Activated naive CD8-positive, alpha-beta T cell treated with anti-CD3 and anti-CD28 coated beads for 36 hours (primary cell): Measurements from ENCODE around the gene RETN. TPM values are rescaled to one million over a fixed set of nuclear protein-coding genes. Genes with fewer than 3 reads are reported as not detected.

ENCODE experiments used
- DNase-seq: peaks from one replicate; pipeline ENCODE4 v3.0.0; 2021
- H3K27ac Mint-ChIP-seq: one replicate; pipeline ENCODE4 v1.8.0; 2022; ENCODE audit warnings: mild to moderate bottlenecking, moderate library complexity, mixed read lengths
- H3K27me3 Mint-ChIP-seq: one replicate; pipeline ENCODE4 v1.8.0; 2022; ENCODE audit warnings: mild to moderate bottlenecking, mixed read lengths
- H3K36me3 Mint-ChIP-seq: one replicate; pipeline ENCODE4 v1.8.0; 2021; ENCODE audit warnings: mild to moderate bottlenecking, mixed read lengths
- H3K4me1 Mint-ChIP-seq: one replicate; pipeline ENCODE4 v1.8.0; 2021; ENCODE audit warnings: mixed read lengths
- H3K4me3 Mint-ChIP-seq: one replicate; pipeline ENCODE4 v1.8.0; 2022; ENCODE audit warnings: mild to moderate bottlenecking, moderate library complexity, mixed read lengths
- H3K9me3 Mint-ChIP-seq: one replicate; pipeline ENCODE4 v1.8.0; 2022; ENCODE audit warnings: mixed read lengths
- total RNA-seq, 2 experiments: library from RNA; stranded (reverse); gene quantifications; one replicate each; pipeline ENCODE4 v1.2.3, GENCODE V29; 2021

The RETN gene
- total RNA-seq, 2 experiments from 2014 or later: not detected

DNA sequence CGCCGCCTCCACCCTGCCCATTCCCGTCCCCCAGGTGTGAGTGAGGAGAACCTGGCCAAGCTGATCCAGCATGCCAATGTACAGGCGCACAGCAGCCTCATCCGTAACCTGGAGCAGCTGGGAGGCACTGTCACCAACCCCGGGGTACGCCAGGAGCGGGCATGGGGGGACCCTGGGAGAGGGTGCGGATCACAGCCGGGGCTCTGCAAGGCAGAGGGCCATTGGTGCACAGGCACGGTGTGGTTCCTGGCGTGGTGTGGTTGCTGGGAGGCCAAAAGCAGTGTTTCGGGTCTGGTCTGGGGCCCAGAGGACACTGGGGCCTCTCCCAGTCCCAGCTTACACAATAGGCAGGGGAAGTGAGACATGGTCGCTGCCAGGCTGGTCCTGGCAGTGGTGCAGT, 23.7 kb upstream of the RETN start:
- Mint-ChIP-seq H3K9me3 (no peaks in the 10 kb centered on the region), H3K27ac (no peak overlapping the region), H3K4me1 (peaks cover 2% of the 10 kb centered on the region), H3K36me3 (peaks cover 4% of the 10 kb centered on the region), H3K27me3 (no peaks in the 10 kb centered on the region), H3K4me3 (no peak overlapping the region)
- DNase-seq: no peak

DNA sequence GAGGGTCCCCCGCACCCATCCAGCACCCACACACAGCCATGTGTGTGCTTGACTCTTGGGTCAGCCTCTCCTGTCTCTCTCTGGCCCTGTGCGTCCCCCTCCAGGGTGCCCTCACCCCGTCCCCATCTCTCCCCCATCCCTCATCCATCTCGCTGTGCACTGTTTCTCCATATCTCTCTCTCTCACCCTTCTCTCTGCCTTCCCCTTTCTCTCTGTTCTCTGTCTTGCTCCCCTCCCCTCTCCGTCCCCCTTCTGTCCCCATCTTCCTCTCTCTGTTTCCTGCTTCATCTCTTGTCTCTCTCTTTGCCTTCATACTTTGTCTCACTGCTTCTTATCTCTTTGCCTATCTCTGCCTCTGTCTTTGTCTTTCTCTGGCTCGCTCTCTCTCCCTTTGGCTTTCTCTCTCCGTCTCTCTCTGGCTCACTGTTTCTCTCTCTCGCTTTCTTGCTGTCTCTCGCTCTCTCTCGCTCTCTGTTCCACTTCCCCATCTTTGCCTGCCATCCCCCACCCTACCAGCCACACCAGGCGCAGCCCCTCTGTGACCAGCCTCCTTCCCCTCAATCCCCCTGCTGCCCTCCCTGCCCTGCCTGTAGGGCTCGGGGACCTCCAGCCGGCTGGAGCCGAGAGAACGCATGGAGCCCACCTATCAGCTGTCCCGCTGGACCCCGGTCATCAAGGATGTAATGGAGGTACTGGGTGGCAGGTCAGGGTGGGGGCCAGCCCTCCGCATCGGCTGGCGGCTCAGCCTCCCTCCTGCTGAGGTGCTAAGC, 23.0 kb upstream of the RETN start:
- H3K9me3 Mint-ChIP-seq: no peaks in the 10 kb centered on the region
- H3K27me3 Mint-ChIP-seq: no peaks in the 10 kb centered on the region
- H3K27ac Mint-ChIP-seq: no peak overlapping the region
- no peak overlapping the region for H3K4me3 Mint-ChIP-seq
- no peak for DNase-seq
- peaks cover 4% of the 10 kb centered on the region for H3K36me3 Mint-ChIP-seq
- H3K4me1 Mint-ChIP-seq: peaks cover 2% of the 10 kb centered on the region

GRCh38 chr19:7646426-7646700, 22.5 kb upstream of the RETN start:
- Mint-ChIP-seq H3K9me3 (no peaks in the 10 kb centered on the region), H3K4me3 (no peak overlapping the region), H3K36me3 (peaks cover 4% of the 10 kb centered on the region), H3K4me1 (peaks cover 2% of the 10 kb centered on the region), H3K27me3 (no peaks in the 10 kb centered on the region), H3K27ac (no peak overlapping the region)
- DNase-seq: no peak

DNA sequence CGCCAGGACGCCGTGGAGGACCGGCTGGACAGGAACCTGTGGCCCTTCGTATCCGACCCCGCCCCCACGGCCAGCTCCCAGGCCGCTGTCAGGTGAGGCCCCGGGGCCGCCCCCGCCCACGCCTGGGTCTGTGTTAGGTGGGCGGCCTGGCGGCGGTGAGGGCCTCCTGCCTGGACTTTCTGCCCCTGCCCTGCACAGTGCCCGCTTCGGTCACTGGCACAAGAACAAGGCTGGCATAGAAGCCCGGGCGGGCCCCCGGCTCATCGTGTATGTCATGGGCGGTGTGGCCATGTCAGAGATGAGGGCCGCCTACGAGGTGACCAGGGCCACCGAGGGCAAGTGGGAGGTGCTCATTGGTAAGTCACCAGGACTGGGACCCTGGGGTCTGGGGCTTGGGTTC, 21.7 kb upstream of the RETN start:
- H3K36me3 Mint-ChIP-seq: peaks cover 4% of the 10 kb centered on the region
- H3K9me3 Mint-ChIP-seq: no peaks in the 10 kb centered on the region
- DNase-seq: no peak
- H3K27ac Mint-ChIP-seq: no peak overlapping the region
- H3K4me3 Mint-ChIP-seq: no peak overlapping the region
- peaks cover 4% of the 10 kb centered on the region for H3K4me1 Mint-ChIP-seq
- peaks cover 3% of the 10 kb centered on the region for H3K27me3 Mint-ChIP-seq

DNA sequence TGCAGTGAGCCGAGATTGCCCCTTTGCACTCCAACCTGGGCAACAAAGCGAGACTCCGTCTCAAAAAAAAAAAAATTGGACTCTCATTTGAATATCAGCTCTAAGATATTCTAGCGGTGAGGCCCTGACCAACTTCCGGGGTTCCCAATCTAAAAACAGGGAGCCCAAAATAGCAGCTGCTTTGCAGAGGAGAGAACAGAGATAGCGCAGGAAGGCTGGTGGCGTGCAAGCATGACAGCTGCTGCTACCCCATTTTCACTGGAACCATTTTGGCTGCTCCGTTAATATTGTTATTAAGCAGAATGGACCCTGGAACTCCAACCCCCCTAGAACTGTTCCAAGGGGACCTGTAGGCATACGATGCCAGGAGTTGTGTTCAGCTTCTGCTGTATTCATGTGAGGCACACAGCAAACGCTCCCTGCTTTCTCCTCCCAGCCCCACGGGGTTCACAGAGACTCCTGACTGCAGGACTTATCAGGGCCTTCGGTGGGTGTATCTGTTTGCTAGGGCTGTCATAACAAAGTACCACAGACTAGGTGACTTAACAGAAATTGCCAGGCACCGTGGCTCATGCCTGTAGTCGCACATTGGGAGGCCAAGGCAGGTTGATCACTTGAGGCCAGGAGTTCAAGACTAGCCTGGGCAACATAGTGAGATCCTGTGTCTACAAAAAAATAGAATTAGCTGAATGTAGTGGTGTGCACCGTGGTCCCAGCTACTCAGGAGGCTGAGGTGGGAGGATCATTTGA, 20.4 kb upstream of the RETN start:
- Mint-ChIP-seq H3K27me3 (peaks cover 6% of the 10 kb centered on the region), H3K4me3 (no peak overlapping the region), H3K9me3 (no peaks in the 10 kb centered on the region), H3K4me1 (peaks cover 10% of the 10 kb centered on the region), H3K36me3 (peaks cover under 1% of the 10 kb centered on the region), H3K27ac (no peak overlapping the region)
- no peak for DNase-seq

DNA sequence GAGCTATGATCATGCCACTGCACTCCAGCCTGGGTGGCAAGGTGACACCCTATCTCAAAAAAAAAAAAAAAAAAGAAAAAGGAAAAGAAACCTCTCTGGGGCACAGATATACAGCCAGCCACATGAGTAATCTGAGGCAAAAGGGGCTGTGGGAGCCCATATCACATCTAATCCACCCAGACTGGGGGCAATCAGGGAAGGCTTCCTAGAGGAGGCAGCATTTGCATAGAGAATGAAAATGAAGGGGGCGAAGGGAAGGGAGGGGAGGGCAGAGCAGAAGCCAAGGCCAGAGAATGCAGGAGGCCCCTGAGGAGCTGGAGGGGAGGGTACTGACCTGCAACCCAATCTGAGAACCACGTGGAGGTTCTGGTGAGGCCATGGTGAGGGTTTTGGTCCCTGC, 18.7 kb upstream of the RETN start:
- H3K9me3 Mint-ChIP-seq: no peaks in the 10 kb centered on the region
- peaks cover 6% of the 10 kb centered on the region for H3K27me3 Mint-ChIP-seq
- H3K36me3 Mint-ChIP-seq: no peaks in the 10 kb centered on the region
- H3K4me3 Mint-ChIP-seq: no peak overlapping the region
- H3K27ac Mint-ChIP-seq: no peak overlapping the region
- DNase-seq: no peak
- peaks cover 10% of the 10 kb centered on the region for H3K4me1 Mint-ChIP-seq

GRCh38 chr19:7652061-7652641, 16.7 kb upstream of the RETN start:
- Mint-ChIP-seq H3K4me1 (peaks cover 19% of the 10 kb centered on the region), H3K27ac (peak overlapping the region; percentile 73), H3K27me3 (peaks cover 6% of the 10 kb centered on the region), H3K36me3 (no peaks in the 10 kb centered on the region), H3K4me3 (peak overlapping the region; percentile 59), H3K9me3 (no peaks in the 10 kb centered on the region)
- DNase-seq: peak; percentile 79

DNA sequence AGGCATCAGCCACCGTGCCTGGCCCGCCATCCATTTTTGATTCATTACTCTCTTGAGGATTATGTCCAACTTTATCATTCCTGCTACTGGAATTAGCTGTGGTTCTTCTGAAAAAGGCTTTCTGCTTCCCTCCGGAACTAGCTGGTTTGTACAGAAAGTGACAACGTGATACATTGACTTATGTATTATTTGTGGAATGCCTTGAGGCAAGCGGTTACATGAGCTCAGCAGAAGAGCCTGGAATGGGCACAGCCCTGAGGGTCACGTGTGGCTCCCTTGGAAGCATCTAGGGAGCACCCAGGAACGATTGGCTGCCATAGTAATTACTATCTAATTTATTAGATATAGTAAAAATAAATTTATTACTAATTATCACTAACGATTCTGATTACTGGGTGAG, 14.4 kb upstream of the RETN start:
- no peaks in the 10 kb centered on the region for H3K36me3 Mint-ChIP-seq
- no peak for DNase-seq
- H3K4me3 Mint-ChIP-seq: no peak overlapping the region
- no peaks in the 10 kb centered on the region for H3K9me3 Mint-ChIP-seq
- peaks cover 6% of the 10 kb centered on the region for H3K27me3 Mint-ChIP-seq
- H3K4me1 Mint-ChIP-seq: peaks cover 33% of the 10 kb centered on the region
- no peak overlapping the region for H3K27ac Mint-ChIP-seq

DNA sequence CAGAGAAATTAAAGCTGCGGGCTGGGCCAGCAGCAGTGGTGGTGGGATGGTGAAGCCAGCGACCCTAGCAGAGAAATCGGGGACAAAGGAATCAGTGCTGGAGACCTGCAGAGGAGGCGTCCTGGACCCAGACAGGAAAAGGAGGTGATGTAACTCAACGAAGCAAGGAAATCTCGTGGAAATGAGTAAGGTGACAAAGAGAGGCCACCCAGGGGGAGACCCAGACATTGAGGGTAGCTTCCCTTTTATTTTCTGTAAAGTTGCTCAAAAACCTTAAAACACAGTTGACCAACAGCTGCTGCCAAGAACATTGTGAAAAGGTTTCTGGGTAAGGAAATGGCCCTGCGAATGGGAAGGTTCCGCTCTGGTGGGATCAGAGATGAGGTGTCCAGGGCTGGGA, 13.3 kb upstream of the RETN start:
- Mint-ChIP-seq H3K9me3 (no peaks in the 10 kb centered on the region), H3K4me1 (peaks cover 33% of the 10 kb centered on the region), H3K36me3 (no peaks in the 10 kb centered on the region), H3K4me3 (no peak overlapping the region), H3K27ac (no peak overlapping the region), H3K27me3 (peaks cover 6% of the 10 kb centered on the region)
- DNase-seq: no peak

GRCh38 chr19:7657131-7657751, 11.6 kb upstream of the RETN start:
- Mint-ChIP-seq H3K27ac (peak overlapping the region; percentile 87), H3K27me3 (peaks cover 2% of the 10 kb centered on the region), H3K9me3 (no peaks in the 10 kb centered on the region), H3K4me1 (peaks cover 30% of the 10 kb centered on the region), H3K4me3 (peak overlapping the region; percentile 1), H3K36me3 (no peaks in the 10 kb centered on the region)
- peak; percentile 76 for DNase-seq

DNA sequence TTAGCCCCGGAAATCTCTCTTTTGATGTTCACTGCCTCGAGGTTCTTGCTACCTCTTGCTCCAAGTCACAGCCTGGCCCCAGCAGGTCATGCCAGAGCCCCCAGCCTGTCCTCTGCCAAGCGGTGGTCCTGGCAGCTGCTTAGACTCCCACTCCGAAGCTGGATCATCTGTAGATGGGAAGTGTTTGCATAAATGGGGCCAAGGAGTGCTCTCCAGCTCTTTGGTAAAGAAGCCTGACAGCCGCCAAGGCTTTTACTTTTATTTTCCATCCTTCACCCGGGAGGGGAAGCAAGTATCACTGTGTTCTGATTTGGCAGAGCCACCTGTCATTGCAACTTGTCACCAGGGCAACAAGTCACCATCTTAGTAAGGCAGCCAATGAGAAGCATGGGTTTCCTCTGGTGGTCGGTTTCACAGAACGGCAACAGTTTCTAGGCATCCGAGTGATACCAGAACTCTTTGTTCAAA, 10.6 kb upstream of the RETN start:
- H3K4me1 Mint-ChIP-seq: peaks cover 24% of the 10 kb centered on the region
- H3K36me3 Mint-ChIP-seq: no peaks in the 10 kb centered on the region
- H3K4me3 Mint-ChIP-seq: peak overlapping the region; percentile 77
- peak overlapping the region; percentile 87 for H3K27ac Mint-ChIP-seq
- H3K9me3 Mint-ChIP-seq: no peaks in the 10 kb centered on the region
- DNase-seq: peak; percentile 69
- no peaks in the 10 kb centered on the region for H3K27me3 Mint-ChIP-seq

DNA sequence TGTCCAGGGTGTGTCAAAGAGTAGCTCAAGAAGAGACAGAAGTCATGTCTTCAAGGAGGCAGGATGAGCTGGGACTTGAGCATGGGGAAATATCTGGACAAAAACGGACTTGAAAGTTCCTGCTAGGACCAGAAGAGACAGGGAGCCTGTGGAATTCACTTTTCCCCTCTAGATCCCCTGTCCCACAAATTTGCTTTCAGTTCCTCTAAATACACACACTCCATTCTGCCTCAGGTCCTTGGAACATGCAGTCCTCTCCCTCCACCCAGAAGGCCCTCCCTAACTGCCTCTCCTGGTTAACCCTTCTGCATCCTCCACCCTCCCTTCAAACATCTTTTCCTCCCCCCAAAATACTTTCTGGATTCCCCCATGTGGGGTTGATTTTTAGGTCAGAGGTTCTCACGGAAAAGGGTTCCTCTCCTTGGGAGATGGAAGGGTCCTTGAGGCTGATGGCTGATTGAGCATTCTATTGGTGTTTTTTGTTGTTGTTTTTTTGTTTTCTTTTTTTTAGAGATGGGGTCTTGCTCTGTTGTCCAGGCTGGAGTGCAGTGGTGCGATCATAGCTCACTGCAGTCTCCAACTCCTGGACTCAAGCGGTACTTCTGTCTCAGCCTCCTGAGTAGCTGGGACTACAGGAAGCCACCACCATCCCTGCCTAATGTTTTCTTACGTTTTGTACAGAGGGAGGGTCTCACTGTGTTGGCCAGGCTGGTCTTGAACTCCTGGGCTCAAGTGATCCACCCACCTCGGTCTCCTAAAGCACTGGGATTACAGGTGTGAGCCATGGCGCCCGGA, 6.9 kb upstream of the RETN start:
- no peak for DNase-seq
- H3K27ac Mint-ChIP-seq: no peak overlapping the region

DNA sequence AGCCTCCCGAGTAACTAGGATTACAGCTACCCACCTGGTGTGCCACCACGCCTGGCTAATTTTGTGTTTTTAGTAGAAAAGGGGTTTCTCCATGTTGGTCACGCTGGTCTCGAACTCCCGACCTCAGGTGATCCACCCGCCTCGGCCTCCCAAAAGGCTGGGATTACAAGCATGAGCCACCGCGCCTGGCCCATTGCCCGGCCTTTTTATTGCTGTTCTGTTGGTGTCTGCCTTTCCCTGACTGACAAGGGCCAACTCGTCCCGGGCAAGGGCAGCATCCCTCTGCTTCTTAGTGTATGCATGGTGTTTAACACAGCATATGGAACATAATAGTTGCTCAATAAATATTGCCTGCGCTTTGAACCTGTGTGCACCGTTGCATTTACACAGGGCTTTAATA, 6.2 kb upstream of the RETN start:
- Mint-ChIP-seq H3K9me3 (no peaks in the 10 kb centered on the region), H3K36me3 (no peaks in the 10 kb centered on the region), H3K27me3 (no peaks in the 10 kb centered on the region), H3K4me1 (peaks cover 9% of the 10 kb centered on the region), H3K4me3 (no peak overlapping the region), H3K27ac (no peak overlapping the region)
- DNase-seq: no peak

More for the DNA sequence above, 6.9 kb upstream of the RETN start:
- Mint-ChIP-seq H3K36me3 (no peaks in the 10 kb centered on the region), H3K9me3 (no peaks in the 10 kb centered on the region), H3K27me3 (no peaks in the 10 kb centered on the region), H3K4me1 (peaks cover 16% of the 10 kb centered on the region), H3K4me3 (no peak overlapping the region)

DNA sequence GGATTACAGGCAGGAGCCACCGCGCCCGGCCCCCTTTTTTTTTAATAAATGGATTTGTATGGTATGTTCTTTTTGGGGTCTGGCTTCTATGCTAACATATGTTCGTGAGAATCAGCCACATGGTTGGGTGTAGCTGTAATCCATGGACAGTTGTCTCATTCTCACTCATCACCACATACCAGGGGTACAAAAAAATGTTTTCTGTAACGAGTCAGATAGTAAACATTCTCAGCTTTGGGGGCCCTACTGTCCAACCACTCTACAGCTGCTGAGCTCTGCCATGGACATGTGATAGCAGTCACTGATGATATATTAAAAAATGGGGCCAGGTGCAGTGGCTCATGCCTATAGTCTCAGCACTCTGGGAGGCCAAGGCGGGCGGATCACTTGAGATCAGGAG, 5.1 kb upstream of the RETN start:
- Mint-ChIP-seq H3K4me3 (no peak overlapping the region), H3K9me3 (no peaks in the 10 kb centered on the region), H3K27ac (no peak overlapping the region), H3K27me3 (peaks cover 5% of the 10 kb centered on the region), H3K36me3 (no peaks in the 10 kb centered on the region), H3K4me1 (no peaks in the 10 kb centered on the region)
- no peak for DNase-seq

DNA sequence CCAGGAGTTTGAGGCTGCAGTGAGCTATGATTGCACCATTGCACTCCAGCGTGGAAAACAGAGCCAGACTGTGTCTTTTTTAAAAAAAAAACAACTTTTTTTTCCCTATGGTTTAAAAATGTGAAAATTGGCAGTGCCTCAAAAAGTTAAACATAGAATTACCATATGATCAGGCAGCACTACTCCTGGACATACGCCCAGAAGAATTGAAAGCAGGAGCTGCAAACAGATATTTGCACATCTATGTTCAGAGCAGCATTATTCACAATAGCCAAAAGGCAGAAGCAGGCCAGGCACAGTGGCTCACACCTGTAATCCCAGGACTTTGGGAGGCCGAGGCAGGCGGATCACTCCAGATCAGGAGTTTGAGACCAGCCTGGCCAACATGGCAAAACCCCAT, 3.8 kb upstream of the RETN start:
- no peak overlapping the region for H3K4me3 Mint-ChIP-seq
- no peaks in the 10 kb centered on the region for H3K36me3 Mint-ChIP-seq
- no peak for DNase-seq
- no peaks in the 10 kb centered on the region for H3K9me3 Mint-ChIP-seq
- no peak overlapping the region for H3K27ac Mint-ChIP-seq
- H3K27me3 Mint-ChIP-seq: peaks cover 11% of the 10 kb centered on the region
- H3K4me1 Mint-ChIP-seq: peaks cover 5% of the 10 kb centered on the region
